ENCODE measurements around the gene ANKRD24. TPM values are rescaled to one million over a fixed set of nuclear protein-coding genes. Genes with fewer than 3 reads are reported as not detected.

ANKRD24 gene
- 0.10 to 0.26 TPM (median 0.23 TPM) in 5 replicates for total RNA-seq (2022; extraction: Qiagen RNA extraction; ENCODE audit: low read depth)

DNA sequence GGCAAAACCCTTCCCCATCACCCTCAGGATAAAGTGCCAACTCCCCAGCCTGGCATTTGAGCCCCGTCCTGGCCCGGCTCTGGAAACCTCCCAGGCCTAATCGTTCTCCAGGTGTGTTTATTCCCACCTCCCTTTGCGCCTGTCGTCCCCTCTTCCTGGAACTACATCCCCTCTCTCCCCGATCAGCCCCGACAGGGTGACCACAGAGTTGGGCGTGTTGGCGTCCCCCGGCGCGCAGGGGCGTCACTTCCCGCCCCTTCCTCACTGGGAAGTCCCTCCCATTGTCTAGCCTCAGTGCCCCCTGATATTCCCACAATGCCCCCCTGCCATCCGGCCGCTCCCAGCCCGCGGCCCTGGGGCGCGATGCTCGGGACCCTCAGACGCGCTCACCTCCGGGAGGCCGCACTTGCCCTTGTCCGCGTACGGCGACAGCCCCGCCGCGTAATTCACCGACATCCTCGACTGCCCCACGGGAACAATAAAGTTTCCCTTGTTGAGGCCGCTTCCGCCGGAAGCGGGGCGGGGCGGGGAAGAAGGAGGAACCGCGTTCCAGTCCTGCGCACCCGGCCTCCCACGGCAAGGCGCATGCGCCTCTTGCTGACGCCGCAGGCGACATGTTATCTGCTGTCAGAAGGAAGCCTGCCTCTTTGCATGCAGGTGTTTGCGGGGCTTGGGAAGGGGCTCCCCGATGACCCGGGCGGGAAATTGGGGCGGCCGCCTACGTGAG is at the start of gene ANKRD24, which contains the start of gene SIRT6:
Gene ANKRD24, plus strand, starts transcription at position 606 of the 727 bp plus-strand sequence. CDS start 3,737 bp downstream, outside the sequence.
Gene SIRT6, minus strand, starts transcription at position 480 of the 727 bp plus-strand sequence. Its CDS starts 24 bp downstream, at position 456.

DNA sequence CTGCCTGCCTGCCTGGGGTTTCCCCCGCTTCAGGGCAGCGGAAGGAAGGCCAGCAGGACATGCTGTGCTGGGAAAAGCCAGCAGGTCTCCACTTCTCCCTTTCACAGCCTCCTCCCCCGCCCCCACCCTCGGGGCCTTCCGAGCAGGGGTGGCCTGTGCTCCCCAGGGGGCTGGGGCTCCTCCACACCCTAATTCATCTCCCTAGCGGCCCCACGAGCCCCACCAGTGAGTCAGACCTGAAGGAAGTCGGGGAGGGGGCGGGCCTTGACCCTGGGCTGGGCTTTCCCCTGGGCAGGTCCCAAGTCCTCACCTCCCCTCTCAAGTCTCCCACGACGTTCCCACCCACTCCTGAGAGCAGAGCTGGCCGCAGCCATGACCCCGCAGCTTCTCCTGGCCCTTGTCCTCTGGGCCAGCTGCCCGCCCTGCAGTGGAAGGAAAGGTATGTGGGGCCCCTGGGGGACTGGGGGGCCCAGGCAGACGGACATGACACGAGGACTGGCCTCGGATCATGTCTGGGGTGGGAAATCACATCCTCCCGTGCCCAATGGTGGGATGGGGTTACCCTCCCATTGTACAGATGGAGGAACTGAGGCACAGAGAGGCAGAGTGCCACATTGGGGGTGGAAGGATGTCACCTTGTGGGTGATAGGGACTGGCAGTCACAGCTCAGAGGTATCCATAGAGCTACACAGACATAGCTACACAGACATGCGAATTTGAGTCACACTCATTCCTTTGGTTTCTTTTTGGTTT is 46.9 kb downstream of the ANKRD24 start, which contains the start of gene EBI3:
Gene EBI3, plus strand, starts transcription at position 345 of the 753 bp plus-strand sequence. Its CDS starts 28 bp downstream, at position 373.

DNA sequence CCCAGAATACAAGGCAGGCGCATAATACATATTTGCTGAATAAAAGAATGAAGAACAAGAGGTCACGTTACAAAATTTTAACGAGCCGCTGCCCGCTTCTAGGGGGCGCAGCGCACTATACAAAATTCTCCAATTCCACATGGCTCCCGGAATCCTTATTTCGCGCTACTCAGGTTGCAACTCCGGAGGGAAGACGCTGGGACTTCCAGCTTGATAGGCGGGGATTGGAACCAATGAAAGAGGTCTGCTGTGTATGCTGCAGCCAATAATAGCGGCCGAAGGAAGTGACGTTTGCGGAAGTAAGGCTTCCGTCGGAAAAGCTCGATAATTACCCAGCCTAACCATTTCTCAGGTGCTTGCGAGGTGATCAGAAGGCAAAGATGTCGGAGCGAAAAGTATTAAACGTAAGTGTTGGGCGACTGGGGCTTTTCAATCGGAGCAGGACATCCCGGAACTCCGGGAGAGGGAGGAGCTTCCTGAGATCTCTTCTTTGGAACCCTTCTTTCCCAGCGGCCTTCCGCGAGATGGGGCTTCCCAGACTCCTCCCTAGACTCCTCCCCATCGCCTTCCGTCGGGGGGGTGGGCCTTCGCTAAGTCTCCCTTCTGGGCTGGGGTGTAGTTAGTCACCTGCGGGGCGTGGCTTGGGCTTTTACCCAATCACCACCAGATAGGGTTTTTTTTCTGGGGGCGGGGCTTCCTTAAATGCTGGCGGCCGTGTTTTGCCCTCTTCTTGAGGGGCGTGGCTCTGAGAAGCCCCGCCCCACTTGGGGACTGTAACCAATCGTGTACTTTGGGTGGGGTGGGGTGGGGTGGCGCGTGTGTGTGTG is 64.5 kb downstream of the ANKRD24 start, which contains the start of gene YJU2:
Gene YJU2, plus strand, starts transcription at position 314 of the 827 bp plus-strand sequence. Its CDS starts 67 bp downstream, at position 381.

Other genes starting within 250 kb of the ANKRD24 start
- not detected in 5 replicates for gene NMRK2, start 249.6 kb upstream of the ANKRD24 start, total RNA-seq (2022; extraction: Qiagen RNA extraction; ENCODE audit: low read depth)
- 42.8 to 52.6 TPM (median 47.8 TPM) in 5 replicates for gene DAPK3, start 211.6 kb upstream of the ANKRD24 start, total RNA-seq (2022; extraction: Qiagen RNA extraction; ENCODE audit: low read depth)
- 976 to 1,139 TPM (median 1,107 TPM) in 5 replicates for gene EEF2, start 197.2 kb upstream of the ANKRD24 start, total RNA-seq (2022; extraction: Qiagen RNA extraction; ENCODE audit: low read depth)
- gene PIAS4, start 175.0 kb upstream of the ANKRD24 start, total RNA-seq (2022; extraction: Qiagen RNA extraction; ENCODE audit: low read depth): 12.5 to 18.9 TPM (median 17.4 TPM) in 5 replicates
- gene ZBTB7A, start 115.8 kb upstream of the ANKRD24 start, total RNA-seq (2022; extraction: Qiagen RNA extraction; ENCODE audit: low read depth): 13.0 to 19.5 TPM (median 18.2 TPM) in 5 replicates
- gene MAP2K2, start 58.6 kb upstream of the ANKRD24 start, total RNA-seq (2022; extraction: Qiagen RNA extraction; ENCODE audit: low read depth): 104 to 145 TPM (median 123 TPM) in 5 replicates
- gene CREB3L3, start 29.1 kb upstream of the ANKRD24 start, total RNA-seq (2022; extraction: Qiagen RNA extraction; ENCODE audit: low read depth): 0.05 to 0.07 TPM (median 0.06 TPM) in 3 of 5 replicates, not detected in the others
- gene SIRT6, start 126 bp upstream of the ANKRD24 start, total RNA-seq (2022; extraction: Qiagen RNA extraction; ENCODE audit: low read depth): 23.7 to 36.2 TPM (median 28.3 TPM) in 5 replicates
- gene EBI3, start 46.8 kb downstream of the ANKRD24 start, total RNA-seq (2022; extraction: Qiagen RNA extraction; ENCODE audit: low read depth): 2.6 to 4.2 TPM (median 2.9 TPM) in 5 replicates
- 18.2 to 22.4 TPM (median 19.1 TPM) in 5 replicates for gene YJU2, start 64.4 kb downstream of the ANKRD24 start, total RNA-seq (2022; extraction: Qiagen RNA extraction; ENCODE audit: low read depth)
- gene SHD, start 96.6 kb downstream of the ANKRD24 start, total RNA-seq (2022; extraction: Qiagen RNA extraction; ENCODE audit: low read depth): 0.04 to 0.05 TPM in 2 of 5 replicates, not detected in the others
- not detected in 5 replicates for gene TMIGD2, start 119.7 kb downstream of the ANKRD24 start, total RNA-seq (2022; extraction: Qiagen RNA extraction; ENCODE audit: low read depth)
- gene FSD1, start 121.9 kb downstream of the ANKRD24 start, total RNA-seq (2022; extraction: Qiagen RNA extraction; ENCODE audit: low read depth): 7.5 to 8.4 TPM (median 7.8 TPM) in 5 replicates
- not detected in 5 replicates for gene STAP2, start 156.1 kb downstream of the ANKRD24 start, total RNA-seq (2022; extraction: Qiagen RNA extraction; ENCODE audit: low read depth)
- 7.4 to 12.2 TPM (median 11.0 TPM) in 5 replicates for gene MPND, start 160.9 kb downstream of the ANKRD24 start, total RNA-seq (2022; extraction: Qiagen RNA extraction; ENCODE audit: low read depth)
- 53.6 to 63.3 TPM (median 57.1 TPM) in 5 replicates for gene SH3GL1, start 217.9 kb downstream of the ANKRD24 start, total RNA-seq (2022; extraction: Qiagen RNA extraction; ENCODE audit: low read depth)
- gene CHAF1A, start 220.0 kb downstream of the ANKRD24 start, total RNA-seq (2022; extraction: Qiagen RNA extraction; ENCODE audit: low read depth): 21.8 to 26.4 TPM (median 23.6 TPM) in 5 replicates